CD4-positive, alpha-beta T cell (primary cell): ENCODE measurements around the gene HOXA5. TPM values are rescaled to one million over a fixed set of nuclear protein-coding genes. Genes with fewer than 3 reads are reported as not detected.

Source experiments
- ATAC-seq: fragments of 200-7000 bp; cut with Tn5 transposase; one replicate; pipeline ENCODE4 v1.10.0; 2022; ENCODE audit warnings: mild to moderate bottlenecking; ENCODE audit not compliant: poor library complexity
- CTCF ChIA-PET: fragments of 350-600 bp; sonication (Branson Sonifier 250); formaldehyde crosslinking; loops from one replicate; lab custom pipeline; 2021; ENCODE audit warnings: antibody characterized with exemption, inconsistent platforms; lab: Charles Lee
- POLR2A ChIA-PET: fragments of 350-600 bp; sonication (Branson Sonifier 250); formaldehyde crosslinking; loops from one replicate; lab custom pipeline; 2021; ENCODE audit warnings: antibody characterized with exemption, inconsistent platforms; lab: Charles Lee
- DNase-seq, 14 experiments: peaks; one replicate each; pipeline ENCODE4 v3.0.0-alpha.2; 2013 to 2020; ENCODE audit warnings: mixed read lengths in 2 of 14
- H3K27ac ChIP-seq, 2 donors: one replicate each; pipeline versions ENCODE4 v1.5.1 to v1.7.0; 2013; ENCODE audit warnings: low read length in 2 of 2, low read depth in 1 of 2, mild to moderate bottlenecking in 1 of 2
- H3K27me3 ChIP-seq, 2 experiments: 1 replicate in 1 of 2; 2 replicates in 1 of 2; pipeline versions ENCODE4 v1.6.1 to v1.7.0; 2013; ENCODE audit warnings: low read length in 2 of 2, control low read depth in 1 of 2, mild to moderate bottlenecking in 1 of 2, moderate library complexity in 1 of 2; ENCODE audit not compliant: insufficient read depth in 2 of 2, control insufficient read depth in 1 of 2
- H3K36me3 ChIP-seq: one replicate; pipeline ENCODE4 v1.6.1; 2013; ENCODE audit warnings: low read length, control low read depth; ENCODE audit not compliant: insufficient read depth
- H3K4me1 ChIP-seq: one replicate; pipeline ENCODE4 v1.6.1; 2013; ENCODE audit warnings: low read length, control low read depth; ENCODE audit not compliant: insufficient read depth
- H3K4me3 ChIP-seq: one replicate; pipeline ENCODE4 v1.5.1; 2013; ENCODE audit warnings: mild to moderate bottlenecking, low read length, moderate library complexity
- H3K9me3 ChIP-seq, 2 experiments: 1 replicate in 1 of 2; 2 replicates in 1 of 2; pipeline versions ENCODE4 v1.6.1 to v1.7.0; 2013; ENCODE audit warnings: low read length in 2 of 2, mild to moderate bottlenecking in 2 of 2, control low read depth in 1 of 2, moderate library complexity in 1 of 2; ENCODE audit not compliant: control insufficient read depth in 1 of 2, insufficient read depth in 1 of 2
- H3K27ac Mint-ChIP-seq: one replicate; pipeline ENCODE4 v1.8.0; 2020; ENCODE audit warnings: mixed read lengths
- H3K27me3 Mint-ChIP-seq: one replicate; pipeline ENCODE4 v1.8.0; 2021; ENCODE audit warnings: mixed read lengths
- H3K36me3 Mint-ChIP-seq: one replicate; pipeline ENCODE4 v1.8.0; 2021; ENCODE audit warnings: low read depth, mixed read lengths
- H3K4me1 Mint-ChIP-seq: one replicate; pipeline ENCODE4 v1.8.0; 2021; ENCODE audit warnings: low read depth, mixed read lengths
- H3K4me3 Mint-ChIP-seq: one replicate; pipeline ENCODE4 v1.8.0; 2020; ENCODE audit warnings: mild to moderate bottlenecking, mixed read lengths
- H3K9me3 Mint-ChIP-seq: one replicate; pipeline ENCODE4 v1.8.0; 2020; ENCODE audit warnings: mixed read lengths
- CTCF ChIP-seq: fragments of 200-600 bp; IDR thresholded peaks from one replicate; pipeline ENCODE4 v1.8.0; 2022; ENCODE audit warnings: antibody characterized with exemption, mild to moderate bottlenecking
- intact Hi-C, 2 experiments: fragments of 100-400 bp; cut with DNase I in 1 of 2; cut with micrococcal nuclease in 1 of 2; formaldehyde crosslinking; loops; one replicate each; pipeline versions ENCODE4 v1.15.1 to v1.9.0; 2023 to 2025; cut with DNase I, micrococcal nuclease
- total RNA-seq, 174 experiments: library from RNA in 2 of 174; stranded (reverse) in 2 of 174; gene quantifications; one replicate each; pipeline ENCODE4 v1.2.3 and lab custom pipeline; 2021 to 2026

HOXA5 gene
- total RNA-seq, 2 experiments from 2014 or later: not detected

GRCh38 chr7:27112955-27113949, 30.2 kb downstream of the HOXA5 start:
- no peak for ATAC-seq
- Histone ChIP-seq H3K36me3 (no peaks in the 10 kb centered on the region), H3K4me3 (no peak overlapping the region), H3K4me1 (no peaks in the 10 kb centered on the region), H3K27me3 (peaks cover 5% of the 10 kb centered on the region in 2 experiments), H3K9me3 (peaks cover 0 to 18% of the 10 kb centered on the region in 2 experiments), H3K27ac (no peak overlapping the region)
- Mint-ChIP-seq H3K36me3 (no peaks in the 10 kb centered on the region), H3K4me1 (no peaks in the 10 kb centered on the region), H3K27ac (no peak overlapping the region), H3K9me3 (no peaks in the 10 kb centered on the region), H3K27me3 (peaks cover 36% of the 10 kb centered on the region), H3K4me3 (no peak overlapping the region)
- no peak for DNase-seq
- intact Hi-C loops: no loop called here
- POLR2A ChIA-PET: no interaction called here
- no peak for TF ChIP-seq CTCF
- CTCF ChIA-PET: no interaction called here

GRCh38 chr7:27112361-27112760, 31.1 kb downstream of the HOXA5 start:
- ChIA-PET CTCF (no interaction called here), POLR2A (no interaction called here)
- DNase-seq (no peak), ATAC-seq (no peak)
- H3K36me3 ChIP-seq: no peaks in the 10 kb centered on the region
- TF ChIP-seq CTCF: no peak
- no peaks in the 10 kb centered on the region for H3K9me3 Mint-ChIP-seq
- H3K27ac Mint-ChIP-seq: no peak overlapping the region
- H3K36me3 Mint-ChIP-seq: no peaks in the 10 kb centered on the region
- intact Hi-C loops: no loop called here
- no peak overlapping the region for H3K27ac ChIP-seq
- no peaks in the 10 kb centered on the region for H3K4me1 Mint-ChIP-seq
- H3K27me3 ChIP-seq: peaks cover 3 to 5% of the 10 kb centered on the region in 2 experiments
- no peak overlapping the region for H3K4me3 ChIP-seq
- no peaks in the 10 kb centered on the region for H3K4me1 ChIP-seq
- H3K27me3 Mint-ChIP-seq: peaks cover 36% of the 10 kb centered on the region
- H3K9me3 ChIP-seq: peaks cover 0 to 18% of the 10 kb centered on the region in 2 experiments
- no peak overlapping the region for H3K4me3 Mint-ChIP-seq

GRCh38 chr7:27111751-27112277, 31.7 kb downstream of the HOXA5 start:
- intact Hi-C loops: no loop called here
- POLR2A ChIA-PET: no interaction called here
- CTCF ChIA-PET: no interaction called here

More at GRCh38 chr7:27111751-27112277, 31.7 kb downstream of the HOXA5 start:
- no peaks in the 10 kb centered on the region for H3K9me3 Mint-ChIP-seq
- H3K4me1 Mint-ChIP-seq: no peaks in the 10 kb centered on the region
- no peak for TF ChIP-seq CTCF
- no peak overlapping the region for H3K4me3 ChIP-seq
- H3K4me3 Mint-ChIP-seq: no peak overlapping the region
- no peak overlapping the region for H3K27ac ChIP-seq
- H3K9me3 ChIP-seq: peaks cover 0 to 18% of the 10 kb centered on the region in 2 experiments
- ATAC-seq (no peak), DNase-seq (no peak)
- no peaks in the 10 kb centered on the region for H3K36me3 ChIP-seq
- no peaks in the 10 kb centered on the region for H3K36me3 Mint-ChIP-seq
- no peaks in the 10 kb centered on the region for H3K4me1 ChIP-seq
- peaks cover 36% of the 10 kb centered on the region for H3K27me3 Mint-ChIP-seq
- H3K27me3 ChIP-seq: peaks cover 3 to 5% of the 10 kb centered on the region in 2 experiments
- H3K27ac Mint-ChIP-seq: no peak overlapping the region
